GM19025 (cell line): ENCODE data around the gene ARFIP1.

Experiments used
- ATAC-seq: cut with Tn5 transposase; IDR thresholded peaks from one replicate; pipeline ENCODE4 v1.9.1; 2021; ENCODE audit warnings: mild to moderate bottlenecking, low read depth, moderate library complexity; ENCODE audit not compliant: unreplicated experiment

The ARFIP1 gene

GRCh38 chr4:152784490-152785350 lies 5.0 kb downstream of the ARFIP1 start:
- no peak for ATAC-seq

- no peak for ATAC-seq
Observed at GRCh38 chr4:152785639-152786615, 6.2 kb downstream of the ARFIP1 start.

GRCh38 chr4:152786627-152787026 lies 6.9 kb downstream of the ARFIP1 start:
- ATAC-seq, result no peak

- no peak for ATAC-seq
Observed at GRCh38 chr4:152795891-152796290, 16.1 kb downstream of the ARFIP1 start.

GRCh38 chr4:152803541-152803940 lies 23.8 kb downstream of the ARFIP1 start:
- ATAC-seq, result no peak

GRCh38 chr4:152805071-152805650 lies 25.4 kb downstream of the ARFIP1 start:
- ATAC-seq, result no peak

GRCh38 chr4:152805818-152806217 lies 26.1 kb downstream of the ARFIP1 start:
- no peak for ATAC-seq

GRCh38 chr4:152806501-152807125 lies 26.9 kb downstream of the ARFIP1 start:
- no peak for ATAC-seq

- no peak for ATAC-seq
Observed at GRCh38 chr4:152807294-152807829, 27.6 kb downstream of the ARFIP1 start.

GRCh38 chr4:152808670-152809069 lies 28.9 kb downstream of the ARFIP1 start:
- no peak for ATAC-seq

- no peak for ATAC-seq
Observed at GRCh38 chr4:152810715-152811287, 31.0 kb downstream of the ARFIP1 start.

GRCh38 chr4:152815078-152815477 lies 35.3 kb downstream of the ARFIP1 start:
- no peak for ATAC-seq

- ATAC-seq, result no peak
Observed at GRCh38 chr4:152817331-152817730, 37.6 kb downstream of the ARFIP1 start.

- no peak for ATAC-seq
Observed at GRCh38 chr4:152819026-152819645, 39.4 kb downstream of the ARFIP1 start.

GRCh38 chr4:152820073-152820472 lies 40.3 kb downstream of the ARFIP1 start:
- no peak for ATAC-seq

GRCh38 chr4:152822323-152822722 lies 42.6 kb downstream of the ARFIP1 start:
- no peak for ATAC-seq

- no peak for ATAC-seq
Observed at GRCh38 chr4:152824561-152824960, 44.8 kb downstream of the ARFIP1 start.

- ATAC-seq, result no peak
Observed at GRCh38 chr4:152825336-152825735, 45.6 kb downstream of the ARFIP1 start.

GRCh38 chr4:152828122-152828521 lies 48.4 kb downstream of the ARFIP1 start:
- no peak for ATAC-seq
